ENCODE measurements around the gene FAM199X.
"Not testable (repeated sequence)": the region's sequence is repeated elsewhere in the genome, so short reads cannot be mapped to it uniquely, and the experiment has no call there.

The FAM199X gene

DNA sequence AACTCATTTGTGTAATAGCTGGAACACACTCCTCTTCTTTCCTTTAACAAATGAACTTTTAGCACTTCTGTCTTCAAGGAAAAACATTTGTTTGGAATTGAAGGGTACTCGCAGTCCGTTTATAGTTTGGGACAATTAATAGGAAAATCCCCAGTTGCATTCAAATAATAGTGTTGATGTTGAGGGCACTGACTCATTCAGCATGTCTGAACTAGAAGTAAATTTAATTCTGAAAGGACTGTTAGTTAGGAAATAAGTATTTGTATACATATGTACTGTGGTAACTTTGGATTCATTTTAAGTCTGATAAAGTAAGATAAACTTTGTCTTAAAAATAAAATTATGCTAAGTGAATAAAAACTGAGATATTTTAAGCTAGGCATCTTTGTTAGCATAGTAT lies 27.2 kb downstream of the FAM199X start:
- DNase-seq = no peak

DNA sequence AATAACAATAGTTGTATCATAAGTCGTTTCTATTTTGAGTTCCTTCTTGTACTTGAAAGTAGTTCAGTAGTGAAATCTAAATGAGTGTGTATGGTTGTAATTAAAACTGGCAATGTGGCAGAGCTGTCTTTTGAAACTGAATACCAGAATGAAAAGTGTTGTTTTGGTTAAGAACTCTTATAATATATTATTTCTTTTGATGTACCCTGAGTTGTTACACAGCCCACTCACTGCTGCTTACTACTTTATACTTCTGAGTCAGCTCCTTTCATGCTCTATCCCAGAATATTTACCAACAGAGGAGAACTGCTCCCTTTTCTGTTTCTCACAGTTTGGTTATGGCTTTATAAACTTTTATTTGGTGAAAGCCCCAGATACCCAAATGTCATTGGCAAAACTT lies 28.8 kb downstream of the FAM199X start:
- DNase-seq = no peak

DNA sequence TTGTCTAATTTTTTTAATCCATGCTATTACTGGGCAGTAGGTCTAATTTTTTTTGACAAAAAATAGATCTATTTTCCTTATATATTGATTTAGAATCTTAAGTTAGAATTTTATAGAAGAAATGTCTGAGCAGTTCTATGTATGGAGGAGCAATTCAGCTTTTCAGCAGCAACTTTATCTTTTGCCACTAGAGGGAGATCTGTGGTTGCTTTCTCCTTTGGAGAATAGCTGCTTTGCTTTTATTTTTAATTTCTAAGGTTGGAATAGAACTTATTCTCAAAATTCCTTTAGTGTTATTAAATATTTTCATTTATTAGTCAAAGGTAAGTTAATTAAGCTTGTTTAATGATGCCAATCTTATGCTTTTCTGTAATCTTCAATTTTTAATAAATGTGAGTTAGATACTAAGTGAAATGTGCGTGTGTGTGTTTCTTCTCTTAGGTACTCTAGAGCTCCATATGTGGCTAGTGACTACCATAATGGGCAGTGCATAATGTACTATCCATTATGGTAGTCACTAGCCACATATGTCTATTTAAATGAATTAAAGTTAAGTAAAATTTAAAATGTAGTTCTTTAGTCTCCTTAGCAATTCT lies 29.3 kb downstream of the FAM199X start:
- no peak for DNase-seq

DNA sequence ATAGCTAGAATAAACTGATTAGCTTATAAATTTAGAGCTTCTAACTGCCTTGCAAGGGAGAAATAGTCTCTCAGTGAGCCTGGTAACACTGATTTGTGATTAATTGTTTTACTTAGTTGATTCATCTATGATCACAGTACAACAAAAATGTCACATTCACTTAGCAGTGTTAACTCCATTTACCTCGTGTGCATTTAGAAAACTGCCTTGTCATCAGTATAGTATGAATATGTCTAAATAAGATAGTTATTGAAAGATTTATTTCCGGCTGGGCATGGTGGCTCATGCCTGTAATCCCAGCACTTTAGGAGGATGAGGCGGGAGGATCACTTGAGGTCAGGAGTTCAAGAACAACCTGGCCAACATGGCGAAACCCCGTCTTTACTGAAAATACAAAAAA lies 39.3 kb downstream of the FAM199X start:
- no peak for DNase-seq

DNA sequence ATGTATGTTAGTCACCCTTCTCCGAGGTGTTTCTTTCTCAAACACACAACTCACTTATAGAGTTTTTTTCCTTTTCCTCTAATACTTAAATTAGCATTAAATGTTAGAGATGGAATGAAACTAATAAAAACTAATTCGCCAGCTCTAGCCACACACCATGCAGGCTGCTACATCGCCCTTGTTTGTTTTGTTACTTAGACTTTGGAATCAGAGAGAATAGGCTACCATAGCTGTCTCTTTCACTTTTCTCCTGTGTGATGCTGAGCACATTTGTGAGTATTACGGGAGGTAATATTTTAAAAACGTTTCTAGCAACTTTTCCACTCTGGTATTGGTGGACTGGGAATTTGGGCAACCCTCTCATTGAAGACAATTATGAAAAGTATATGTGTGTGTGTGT lies 44.9 kb downstream of the FAM199X start:
- DNase-seq = no peak

DNA sequence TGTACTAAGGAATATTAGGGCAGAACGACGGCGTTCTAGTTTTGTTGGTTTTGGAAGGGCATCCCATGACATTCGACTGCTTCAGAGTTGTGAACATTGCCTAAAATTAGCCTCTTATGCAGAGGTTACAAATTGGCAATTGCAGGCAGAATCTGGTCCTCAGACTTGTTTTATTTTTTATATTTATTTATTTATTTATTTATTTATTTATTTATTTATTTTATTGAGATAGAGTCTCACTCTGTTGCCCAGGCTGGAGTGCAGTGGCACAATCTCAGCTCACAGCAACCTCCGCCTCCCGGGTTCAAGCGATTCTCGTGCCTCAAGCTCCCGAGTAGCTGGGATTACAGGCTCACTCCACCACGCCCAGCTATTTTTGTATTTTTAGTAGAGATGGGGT lies 63.8 kb downstream of the FAM199X start:
- not testable (repeated sequence) for DNase-seq
